HEK293 (cell line): Measurements from ENCODE around the gene AIPL1.

Experiments used
- ZNF274 ChIP-seq, 2 experiments: fragments of 200-500 bp in 1 of 2; fragments of 450-650 bp in 1 of 2; sonication (Bioruptor generic) in 1 of 2; formaldehyde crosslinking in 1 of 2; IDR thresholded peaks; 2 replicates each; pipeline versions ENCODE4 v1.5.1 to v1.6.1; 2014 to 2016; ENCODE audit warnings: borderline replicate concordance in 1 of 2, inconsistent platforms in 1 of 2, low read length in 1 of 2, missing biosample characterization in 1 of 2, missing genetic modification characterization in 1 of 2
- TF ChIP-seq, protein P1 (sequence below): fragments of 450-650 bp; formaldehyde crosslinking; IDR thresholded peaks from 2 replicates; pipeline ENCODE4 v1.5.1; 2016; ENCODE audit warnings: missing biosample characterization, missing genetic modification characterization
- TF ChIP-seq, protein P2 (sequence below): fragments of 450-650 bp; formaldehyde crosslinking; IDR thresholded peaks from 2 replicates; pipeline ENCODE4 v1.5.1; 2016; ENCODE audit warnings: missing biosample characterization, missing genetic modification characterization
- TF ChIP-seq, protein P3 (sequence below): fragments of 450-650 bp; formaldehyde crosslinking; IDR thresholded peaks from 2 replicates; pipeline ENCODE4 v1.5.1; 2016; ENCODE audit warnings: missing biosample characterization, missing genetic modification characterization

DNA sequence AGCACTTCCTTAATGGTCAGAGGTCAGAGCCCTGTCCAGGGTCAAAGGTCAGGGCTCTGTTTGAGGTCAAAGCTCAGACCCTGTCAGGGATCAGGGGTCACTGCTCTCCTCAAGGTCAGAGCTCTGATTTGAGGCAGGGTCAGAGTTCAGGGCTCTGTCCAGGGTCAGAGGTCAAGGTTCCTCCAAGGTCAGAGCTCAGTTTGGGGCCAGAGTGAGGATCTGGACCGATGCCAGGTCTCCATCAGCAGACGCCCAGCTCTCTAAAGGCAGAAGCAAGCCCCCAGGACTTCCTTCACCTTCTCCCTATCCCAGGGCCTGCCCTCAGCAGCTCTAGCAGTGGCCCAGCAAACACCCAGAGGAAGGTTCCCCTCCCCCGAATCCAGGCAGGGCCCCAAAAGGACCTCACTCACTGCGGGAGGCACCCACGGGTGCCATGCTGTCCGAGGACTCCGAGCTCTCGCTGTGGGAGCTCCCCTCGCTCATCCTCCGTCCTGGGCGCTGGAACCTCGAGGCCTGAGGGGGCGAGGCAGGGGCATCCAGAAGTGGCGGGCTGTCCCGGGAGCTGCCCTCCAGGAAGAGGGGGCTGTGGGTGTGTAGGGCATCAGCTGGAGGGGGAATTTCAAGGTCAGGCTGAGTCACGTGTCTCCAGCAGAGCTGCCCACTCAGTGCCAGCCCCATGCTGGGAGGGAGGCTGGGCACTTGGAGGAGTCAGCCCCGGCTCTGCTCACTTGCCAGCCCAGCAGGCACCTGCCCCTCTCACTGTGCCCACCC is 36.0 kb upstream of the AIPL1 start:
- TF ChIP-seq, protein P1, sequence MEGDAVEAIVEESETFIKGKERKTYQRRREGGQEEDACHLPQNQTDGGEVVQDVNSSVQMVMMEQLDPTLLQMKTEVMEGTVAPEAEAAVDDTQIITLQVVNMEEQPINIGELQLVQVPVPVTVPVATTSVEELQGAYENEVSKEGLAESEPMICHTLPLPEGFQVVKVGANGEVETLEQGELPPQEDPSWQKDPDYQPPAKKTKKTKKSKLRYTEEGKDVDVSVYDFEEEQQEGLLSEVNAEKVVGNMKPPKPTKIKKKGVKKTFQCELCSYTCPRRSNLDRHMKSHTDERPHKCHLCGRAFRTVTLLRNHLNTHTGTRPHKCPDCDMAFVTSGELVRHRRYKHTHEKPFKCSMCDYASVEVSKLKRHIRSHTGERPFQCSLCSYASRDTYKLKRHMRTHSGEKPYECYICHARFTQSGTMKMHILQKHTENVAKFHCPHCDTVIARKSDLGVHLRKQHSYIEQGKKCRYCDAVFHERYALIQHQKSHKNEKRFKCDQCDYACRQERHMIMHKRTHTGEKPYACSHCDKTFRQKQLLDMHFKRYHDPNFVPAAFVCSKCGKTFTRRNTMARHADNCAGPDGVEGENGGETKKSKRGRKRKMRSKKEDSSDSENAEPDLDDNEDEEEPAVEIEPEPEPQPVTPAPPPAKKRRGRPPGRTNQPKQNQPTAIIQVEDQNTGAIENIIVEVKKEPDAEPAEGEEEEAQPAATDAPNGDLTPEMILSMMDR (tag by site-specific recombination) = no peak
- TF ChIP-seq ZNF274 (IDR thresholded peaks at IDR 0.05; ENCODE audit: low read length) (no peak), ZNF274 (tag by site-specific recombination; IDR thresholded peaks at IDR 0.05; ENCODE audit: borderline replicate concordance) (no peak)
- TF ChIP-seq, protein P2, sequence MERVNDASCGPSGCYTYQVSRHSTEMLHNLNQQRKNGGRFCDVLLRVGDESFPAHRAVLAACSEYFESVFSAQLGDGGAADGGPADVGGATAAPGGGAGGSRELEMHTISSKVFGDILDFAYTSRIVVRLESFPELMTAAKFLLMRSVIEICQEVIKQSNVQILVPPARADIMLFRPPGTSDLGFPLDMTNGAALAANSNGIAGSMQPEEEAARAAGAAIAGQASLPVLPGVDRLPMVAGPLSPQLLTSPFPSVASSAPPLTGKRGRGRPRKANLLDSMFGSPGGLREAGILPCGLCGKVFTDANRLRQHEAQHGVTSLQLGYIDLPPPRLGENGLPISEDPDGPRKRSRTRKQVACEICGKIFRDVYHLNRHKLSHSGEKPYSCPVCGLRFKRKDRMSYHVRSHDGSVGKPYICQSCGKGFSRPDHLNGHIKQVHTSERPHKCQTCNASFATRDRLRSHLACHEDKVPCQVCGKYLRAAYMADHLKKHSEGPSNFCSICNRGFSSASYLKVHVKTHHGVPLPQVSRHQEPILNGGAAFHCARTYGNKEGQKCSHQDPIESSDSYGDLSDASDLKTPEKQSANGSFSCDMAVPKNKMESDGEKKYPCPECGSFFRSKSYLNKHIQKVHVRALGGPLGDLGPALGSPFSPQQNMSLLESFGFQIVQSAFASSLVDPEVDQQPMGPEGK (tag by site-specific recombination) = no peak
- TF ChIP-seq, protein P3, sequence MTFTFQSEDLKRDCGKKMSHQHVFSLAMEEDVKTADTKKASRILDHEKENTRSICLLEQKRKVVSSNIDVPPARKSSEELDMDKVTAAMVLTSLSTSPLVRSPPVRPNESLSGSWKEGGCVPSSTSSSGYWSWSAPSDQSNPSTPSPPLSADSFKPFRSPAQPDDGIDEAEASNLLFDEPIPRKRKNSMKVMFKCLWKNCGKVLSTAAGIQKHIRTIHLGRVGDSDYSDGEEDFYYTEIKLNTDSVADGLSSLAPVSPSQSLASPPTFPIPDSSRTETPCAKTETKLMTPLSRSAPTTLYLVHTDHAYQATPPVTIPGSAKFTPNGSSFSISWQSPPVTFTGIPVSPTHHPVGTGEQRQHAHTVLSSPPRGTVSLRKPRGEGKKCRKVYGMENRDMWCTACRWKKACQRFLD (tag by site-specific recombination) = no peak
